Skeletal muscle tissue (tissue), 4 donors: Measurements from ENCODE around the gene EXOC7. TPM values are rescaled to one million over a fixed set of nuclear protein-coding genes. Genes with fewer than 3 reads are reported as not detected.

ENCODE experiments used
- H3K27ac ChIP-seq: one replicate; pipeline ENCODE4 v1.7.0; 2013; ENCODE audit warnings: mild to moderate bottlenecking, low read depth, low read length, inconsistent platforms
- H3K27me3 ChIP-seq, 3 donors: one replicate each; pipeline ENCODE4 v1.7.0; 2013; ENCODE audit warnings: low read length in 3 of 3; ENCODE audit not compliant: control insufficient read depth in 3 of 3, insufficient read depth in 3 of 3
- H3K36me3 ChIP-seq, 3 donors: one replicate each; pipeline ENCODE4 v1.7.0; 2013; ENCODE audit warnings: low read length in 3 of 3; ENCODE audit not compliant: control insufficient read depth in 3 of 3, insufficient read depth in 3 of 3
- H3K4me1 ChIP-seq, 3 donors: one replicate each; pipeline ENCODE4 v1.7.0; 2013; ENCODE audit warnings: low read length in 3 of 3, mild to moderate bottlenecking in 3 of 3; ENCODE audit not compliant: control insufficient read depth in 3 of 3, insufficient read depth in 3 of 3
- H3K4me3 ChIP-seq, 3 donors: one replicate each; pipeline ENCODE4 v1.7.0; 2013; ENCODE audit warnings: low read length in 3 of 3
- H3K9ac ChIP-seq, 3 donors: one replicate each; pipeline ENCODE4 v1.7.0; 2013; ENCODE audit warnings: low read length in 3 of 3, mild to moderate bottlenecking in 3 of 3, moderate library complexity in 2 of 3, low read depth in 1 of 3
- H3K9me3 ChIP-seq, 3 donors: one replicate each; pipeline ENCODE4 v1.7.0; 2013; ENCODE audit warnings: low read length in 3 of 3; ENCODE audit not compliant: control insufficient read depth in 3 of 3
- total RNA-seq: library from RNA; depleted of rRNA; stranded (reverse); fragments of >200 nt; gene quantifications from one replicate; pipeline ENCODE4 v1.2.3, GENCODE V29; 2014
- donor health status: Osteomylitis.

Gene EXOC7
- total RNA-seq, 1 donor from 2014 or later = 54.8 TPM

- H3K4me3 ChIP-seq = peak overlapping the region; percentile 72 to 95 (median 83)
- peaks cover 18 to 22% (median 19%) of the 10 kb centered on the region in 3 donors for H3K36me3 ChIP-seq
- H3K9me3 ChIP-seq = no peaks in the 10 kb centered on the region
- H3K27ac ChIP-seq = peak overlapping the region; percentile 69
- no peaks in the 10 kb centered on the region for H3K27me3 ChIP-seq
- peak overlapping the region; percentile 71 to 91 (median 76) for H3K9ac ChIP-seq
- H3K4me1 ChIP-seq = peaks cover 15 to 19% (median 16%) of the 10 kb centered on the region in 3 donors
Measured at GRCh38 chr17:76102944-76103273, 678 bp downstream of the EXOC7 start.

GRCh38 chr17:76097716-76098295 lies 5.8 kb downstream of the EXOC7 start:
- Histone ChIP-seq H3K36me3 (peaks cover 46 to 55% (median 55%) of the 10 kb centered on the region in 3 donors), H3K4me1 (peaks cover 7 to 10% (median 8%) of the 10 kb centered on the region in 3 donors), H3K4me3 (no peak overlapping the region), H3K9me3 (no peaks in the 10 kb centered on the region), H3K9ac (no peak overlapping the region), H3K27me3 (no peaks in the 10 kb centered on the region), H3K27ac (no peak overlapping the region)

DNA sequence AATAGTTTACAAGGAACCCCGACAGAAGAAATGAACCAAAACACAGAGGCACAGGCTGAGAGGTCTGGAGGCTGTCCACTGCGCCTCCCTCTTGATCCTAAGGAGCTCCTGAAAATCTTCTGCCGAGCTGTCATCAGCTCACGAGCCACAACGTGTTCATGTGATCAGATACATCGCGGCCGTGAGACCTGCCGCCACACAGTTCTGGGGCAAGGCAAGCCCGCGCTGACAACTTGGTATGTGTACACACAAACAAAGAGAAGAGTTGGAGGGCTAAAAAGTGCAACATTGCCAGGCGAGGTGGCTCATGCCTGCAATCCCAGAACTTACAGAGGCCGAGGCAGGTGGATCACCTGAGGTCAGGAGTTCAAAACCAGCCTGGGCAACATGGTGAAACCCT lies 7.6 kb downstream of the EXOC7 start:
- Histone ChIP-seq H3K9me3 (no peaks in the 10 kb centered on the region), H3K36me3 (peaks cover 45 to 62% (median 61%) of the 10 kb centered on the region in 3 donors), H3K4me3 (no peak overlapping the region), H3K4me1 (no peaks in the 10 kb centered on the region), H3K9ac (no peak overlapping the region), H3K27ac (no peak overlapping the region), H3K27me3 (no peaks in the 10 kb centered on the region)

GRCh38 chr17:76094046-76094445 lies 9.5 kb downstream of the EXOC7 start:
- H3K9ac ChIP-seq = no peak overlapping the region
- H3K36me3 ChIP-seq = peaks cover 54 to 71% (median 69%) of the 10 kb centered on the region in 3 donors

DNA sequence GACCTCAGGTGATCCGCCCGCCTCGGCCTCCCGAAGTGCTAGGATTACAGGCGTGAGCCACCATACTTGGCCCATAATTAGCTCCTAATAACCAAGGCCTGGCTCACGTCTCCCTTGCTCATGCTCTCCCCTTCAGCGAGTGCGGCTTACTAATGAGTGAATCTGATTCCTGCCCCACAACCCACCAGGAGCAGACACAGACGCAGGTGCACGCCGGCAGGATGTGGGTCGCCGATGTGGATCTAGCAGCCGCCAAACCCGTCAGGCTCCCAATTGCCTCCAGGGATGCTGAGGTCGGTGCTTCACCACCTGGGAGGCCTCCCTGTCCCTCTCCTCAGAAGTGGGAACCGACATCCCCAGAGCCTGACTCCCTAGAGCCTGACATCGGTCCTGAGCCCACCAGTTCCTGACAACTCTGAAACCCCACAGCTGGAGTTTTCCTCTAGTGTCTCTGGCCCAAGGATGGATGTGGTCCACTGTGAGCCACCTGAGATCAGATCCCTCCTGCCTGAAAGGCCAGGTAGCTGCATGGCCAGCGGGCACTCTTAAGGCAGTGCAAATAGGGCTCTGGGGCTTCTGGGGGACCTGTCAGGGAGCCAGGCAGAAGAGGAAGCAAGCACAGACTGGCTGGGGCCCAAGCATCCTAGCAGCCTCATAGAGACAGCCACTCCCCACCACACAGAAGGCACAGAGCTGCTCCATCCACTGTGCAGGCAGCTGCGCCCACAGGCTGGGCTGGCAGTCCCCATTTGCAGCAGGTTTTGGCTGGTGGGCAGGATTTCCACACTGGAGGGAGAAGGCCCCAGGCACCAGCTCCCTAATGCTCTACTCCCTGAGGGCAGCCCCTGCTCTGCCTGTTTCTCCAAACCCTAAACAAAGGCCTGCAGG lies 10.8 kb downstream of the EXOC7 start:
- Histone ChIP-seq H3K4me3 (no peak overlapping the region), H3K4me1 (no peaks in the 10 kb centered on the region), H3K9ac (no peak overlapping the region), H3K27me3 (no peaks in the 10 kb centered on the region), H3K27ac (no peak overlapping the region), H3K36me3 (peaks cover 66 to 82% (median 80%) of the 10 kb centered on the region in 3 donors), H3K9me3 (no peaks in the 10 kb centered on the region)

More at GRCh38 chr17:76094046-76094445, 9.5 kb downstream of the EXOC7 start:
- Histone ChIP-seq H3K4me3 (no peak overlapping the region), H3K4me1 (no peaks in the 10 kb centered on the region), H3K9me3 (no peaks in the 10 kb centered on the region), H3K27me3 (no peaks in the 10 kb centered on the region), H3K27ac (no peak overlapping the region)

DNA sequence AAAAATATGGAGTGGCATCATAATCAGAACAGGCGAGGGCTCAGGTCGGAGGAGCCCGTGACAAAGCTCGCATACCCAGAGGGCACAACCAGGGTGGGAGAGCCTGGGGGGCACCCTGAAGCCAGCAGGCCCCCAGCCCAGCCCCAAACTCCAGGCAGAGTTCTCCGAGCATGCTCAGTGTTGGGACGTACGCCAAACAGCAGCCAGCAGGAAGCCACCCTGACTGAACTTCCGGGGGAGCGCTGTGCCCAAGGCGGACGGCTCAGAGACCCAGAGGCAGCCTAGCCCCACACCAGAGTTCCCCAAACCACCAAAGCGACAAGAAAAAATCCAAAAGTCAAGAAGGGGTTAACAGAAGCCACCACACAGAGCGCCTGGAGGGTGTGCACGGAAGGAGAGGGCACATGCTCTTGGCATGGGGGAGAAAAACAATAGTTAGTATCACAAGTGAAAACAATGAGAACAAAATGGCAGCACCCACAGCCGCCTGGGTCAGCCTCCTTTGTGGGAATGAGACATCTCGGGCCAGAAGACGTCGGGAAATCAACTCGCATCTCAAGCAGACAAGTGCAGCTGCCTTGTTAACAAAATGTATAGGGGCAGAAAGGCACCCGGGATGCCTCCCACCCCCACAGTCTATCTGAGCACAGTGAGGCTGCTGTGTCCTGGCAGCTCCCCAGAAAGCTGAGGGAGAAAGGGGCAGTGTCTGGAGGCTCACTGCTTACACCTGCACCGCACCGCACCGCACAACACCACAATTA lies 11.9 kb downstream of the EXOC7 start:
- no peak overlapping the region for H3K27ac ChIP-seq
- H3K9me3 ChIP-seq = no peaks in the 10 kb centered on the region

GRCh38 chr17:76090517-76091129 lies 13.0 kb downstream of the EXOC7 start:
- Histone ChIP-seq H3K9ac (no peak overlapping the region), H3K27me3 (no peaks in the 10 kb centered on the region), H3K36me3 (peaks cover 78 to 86% (median 79%) of the 10 kb centered on the region in 3 donors), H3K4me1 (no peaks in the 10 kb centered on the region), H3K4me3 (no peak overlapping the region), H3K27ac (no peak overlapping the region), H3K9me3 (no peaks in the 10 kb centered on the region)

More for the DNA sequence above, 11.9 kb downstream of the EXOC7 start:
- Histone ChIP-seq H3K27me3 (no peaks in the 10 kb centered on the region), H3K4me1 (no peaks in the 10 kb centered on the region), H3K36me3 (peaks cover 71 to 82% (median 81%) of the 10 kb centered on the region in 3 donors), H3K4me3 (no peak overlapping the region), H3K9ac (no peak overlapping the region)

DNA sequence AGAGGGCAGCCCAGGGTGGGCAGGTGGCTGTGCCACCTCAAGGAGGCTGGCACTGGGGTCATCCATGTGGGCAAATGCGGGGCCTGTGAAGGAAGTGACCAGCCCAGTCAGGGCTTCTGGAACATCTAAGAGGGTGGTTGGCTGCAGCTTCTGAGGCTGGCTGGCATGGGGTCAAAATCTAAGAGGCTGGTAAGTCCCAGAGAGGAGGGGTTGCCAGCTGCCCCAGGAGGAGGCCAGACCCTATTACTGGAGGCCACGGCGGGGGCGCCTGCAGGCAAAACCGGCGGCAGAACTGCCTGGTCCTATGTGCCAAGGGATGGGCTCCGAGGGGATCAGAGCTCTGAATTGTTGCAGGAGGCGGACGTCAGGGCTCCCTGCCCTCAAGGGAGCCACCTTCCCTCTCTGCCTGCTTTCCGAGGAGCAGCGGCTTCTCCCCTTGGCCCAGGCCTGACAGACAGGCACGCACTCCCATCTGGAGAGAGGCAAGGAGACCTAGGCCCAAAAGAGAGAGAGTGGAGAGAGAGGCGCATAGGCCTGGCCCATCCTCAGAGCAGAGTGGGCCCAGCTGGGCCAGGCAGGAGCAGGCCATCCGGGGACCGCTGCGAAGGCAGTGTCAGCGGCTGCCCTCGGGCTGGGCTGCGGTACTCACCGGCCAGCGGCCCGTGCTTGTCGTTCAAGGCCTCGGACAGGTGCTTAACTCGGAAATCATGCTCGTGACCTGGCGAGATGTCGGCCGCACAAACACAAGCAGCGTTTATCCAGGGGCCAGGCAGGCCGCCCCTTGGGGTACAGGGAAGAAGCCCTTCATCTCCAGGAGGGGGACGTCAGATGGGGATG lies 13.7 kb downstream of the EXOC7 start:
- Histone ChIP-seq H3K4me3 (no peak overlapping the region), H3K27ac (no peak overlapping the region), H3K9me3 (no peaks in the 10 kb centered on the region), H3K36me3 (peaks cover 83 to 92% (median 85%) of the 10 kb centered on the region in 3 donors), H3K27me3 (no peaks in the 10 kb centered on the region), H3K9ac (no peak overlapping the region), H3K4me1 (no peaks in the 10 kb centered on the region)
